ENCODE data around the gene NOL7.

DNA sequence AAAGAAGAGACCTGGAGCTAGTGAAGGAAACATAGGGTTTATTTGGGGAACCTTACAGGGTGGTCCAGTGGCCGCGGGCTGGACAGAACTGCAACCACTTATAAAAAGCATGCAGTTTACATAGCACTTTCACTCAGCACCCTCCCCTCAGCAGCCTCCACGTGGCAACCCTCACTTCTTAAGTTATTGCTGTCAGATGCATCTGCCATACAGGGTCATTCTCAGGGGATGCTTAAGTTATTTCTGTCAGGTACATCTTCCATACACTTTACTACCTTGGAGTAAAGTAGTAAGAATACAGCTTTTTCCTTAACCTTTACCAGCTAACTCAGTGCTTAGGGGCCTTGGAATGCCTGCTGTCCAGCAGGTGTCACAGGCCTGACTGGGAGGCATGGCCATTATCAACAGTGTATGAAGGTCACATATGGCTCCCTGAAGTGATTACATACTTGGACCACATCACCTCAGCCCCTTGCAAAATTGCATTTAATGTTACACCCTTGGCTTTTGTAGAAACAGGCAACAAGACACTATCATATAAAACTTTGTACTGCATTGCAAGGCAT is 2.0 kb upstream of the NOL7 start:
- TF ChIP-seq POLR2AphosphoS5 (IDR thresholded peaks at IDR 0.05): no peak
- TF ChIP-seq, protein P1, sequence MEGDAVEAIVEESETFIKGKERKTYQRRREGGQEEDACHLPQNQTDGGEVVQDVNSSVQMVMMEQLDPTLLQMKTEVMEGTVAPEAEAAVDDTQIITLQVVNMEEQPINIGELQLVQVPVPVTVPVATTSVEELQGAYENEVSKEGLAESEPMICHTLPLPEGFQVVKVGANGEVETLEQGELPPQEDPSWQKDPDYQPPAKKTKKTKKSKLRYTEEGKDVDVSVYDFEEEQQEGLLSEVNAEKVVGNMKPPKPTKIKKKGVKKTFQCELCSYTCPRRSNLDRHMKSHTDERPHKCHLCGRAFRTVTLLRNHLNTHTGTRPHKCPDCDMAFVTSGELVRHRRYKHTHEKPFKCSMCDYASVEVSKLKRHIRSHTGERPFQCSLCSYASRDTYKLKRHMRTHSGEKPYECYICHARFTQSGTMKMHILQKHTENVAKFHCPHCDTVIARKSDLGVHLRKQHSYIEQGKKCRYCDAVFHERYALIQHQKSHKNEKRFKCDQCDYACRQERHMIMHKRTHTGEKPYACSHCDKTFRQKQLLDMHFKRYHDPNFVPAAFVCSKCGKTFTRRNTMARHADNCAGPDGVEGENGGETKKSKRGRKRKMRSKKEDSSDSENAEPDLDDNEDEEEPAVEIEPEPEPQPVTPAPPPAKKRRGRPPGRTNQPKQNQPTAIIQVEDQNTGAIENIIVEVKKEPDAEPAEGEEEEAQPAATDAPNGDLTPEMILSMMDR (IDR thresholded peaks at IDR 0.05 in 8 of 11, conservative IDR thresholded peaks at IDR 0.05 in 3 of 11): no peak
- TF ChIP-seq POLR2A (IDR thresholded peaks at IDR 0.05): no peak

Data from spleen (tissue), 7 donors.